Astrocyte of the cerebellum (primary cell): ENCODE results near the gene NRP1.

Experiments used
- DNase-seq: peaks from one replicate; pipeline ENCODE4 v3.0.0-alpha.2; 2011; ENCODE audit warnings: low read depth
- H3K4me3 ChIP-seq: 2 replicates; pipeline ENCODE4 v1.5.1; 2011; ENCODE audit warnings: mild to moderate bottlenecking, low read depth, low read length, moderate library complexity
- in situ Hi-C: cut with HindIII; loops from 2 replicates; pipeline ENCODE4 v1.10.0; 2017; ENCODE audit warnings: low sequenced_read_pairs
- TF ChIP-seq, protein P1 (sequence below): IDR thresholded peaks from 2 replicates; pipeline ENCODE4 v1.5.1; 2012; ENCODE audit warnings: low read length, low read depth, moderate library complexity, mild to moderate bottlenecking; ENCODE audit errors: missing control alignments

Gene NRP1

DNA sequence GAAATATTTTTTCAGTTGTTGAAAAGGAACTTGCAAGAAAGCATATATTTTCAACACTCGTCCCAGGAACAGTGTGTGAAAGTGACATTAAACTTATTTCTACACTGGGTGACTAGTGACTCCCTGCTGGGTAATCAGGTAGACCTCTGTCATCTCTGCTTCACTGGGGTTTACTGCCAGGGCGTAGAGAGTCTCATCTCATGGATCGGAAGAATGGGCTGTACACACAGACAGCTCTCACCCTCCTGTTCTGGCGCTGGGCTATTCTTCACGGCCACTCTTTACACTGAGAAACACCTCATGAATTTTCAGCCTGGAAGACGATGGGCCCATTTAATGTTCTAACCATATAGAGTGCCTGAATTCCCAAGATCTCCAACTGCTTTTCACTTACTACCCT, 36.4 kb downstream of the NRP1 start:
- no peak overlapping the region for H3K4me3 ChIP-seq
- in situ Hi-C loops: no loop called here
- TF ChIP-seq, protein P1, sequence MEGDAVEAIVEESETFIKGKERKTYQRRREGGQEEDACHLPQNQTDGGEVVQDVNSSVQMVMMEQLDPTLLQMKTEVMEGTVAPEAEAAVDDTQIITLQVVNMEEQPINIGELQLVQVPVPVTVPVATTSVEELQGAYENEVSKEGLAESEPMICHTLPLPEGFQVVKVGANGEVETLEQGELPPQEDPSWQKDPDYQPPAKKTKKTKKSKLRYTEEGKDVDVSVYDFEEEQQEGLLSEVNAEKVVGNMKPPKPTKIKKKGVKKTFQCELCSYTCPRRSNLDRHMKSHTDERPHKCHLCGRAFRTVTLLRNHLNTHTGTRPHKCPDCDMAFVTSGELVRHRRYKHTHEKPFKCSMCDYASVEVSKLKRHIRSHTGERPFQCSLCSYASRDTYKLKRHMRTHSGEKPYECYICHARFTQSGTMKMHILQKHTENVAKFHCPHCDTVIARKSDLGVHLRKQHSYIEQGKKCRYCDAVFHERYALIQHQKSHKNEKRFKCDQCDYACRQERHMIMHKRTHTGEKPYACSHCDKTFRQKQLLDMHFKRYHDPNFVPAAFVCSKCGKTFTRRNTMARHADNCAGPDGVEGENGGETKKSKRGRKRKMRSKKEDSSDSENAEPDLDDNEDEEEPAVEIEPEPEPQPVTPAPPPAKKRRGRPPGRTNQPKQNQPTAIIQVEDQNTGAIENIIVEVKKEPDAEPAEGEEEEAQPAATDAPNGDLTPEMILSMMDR: no peak
- DNase-seq: no peak

DNA sequence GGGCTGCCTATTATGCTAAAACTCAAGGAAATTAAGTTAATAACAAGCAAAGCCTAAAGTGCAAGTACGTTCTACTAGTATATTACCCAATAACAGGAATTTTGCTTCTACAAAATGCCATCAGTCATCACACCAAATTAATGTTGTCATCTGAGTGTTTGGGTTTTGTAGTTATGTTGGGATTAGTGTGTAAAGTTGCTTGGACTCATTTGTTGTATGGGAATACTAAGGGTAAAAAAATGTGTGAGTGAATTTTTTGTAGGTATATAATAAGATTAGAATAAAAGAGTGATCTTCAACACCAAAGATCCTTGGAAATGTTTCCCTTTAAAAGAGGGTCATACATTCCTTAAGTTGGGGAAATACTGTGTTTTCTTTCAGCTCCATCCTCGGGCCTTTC, 38.6 kb downstream of the NRP1 start:
- TF ChIP-seq, protein P1: no peak
- H3K4me3 ChIP-seq: no peak overlapping the region
- in situ Hi-C loops: no loop called here
- DNase-seq: no peak

DNA sequence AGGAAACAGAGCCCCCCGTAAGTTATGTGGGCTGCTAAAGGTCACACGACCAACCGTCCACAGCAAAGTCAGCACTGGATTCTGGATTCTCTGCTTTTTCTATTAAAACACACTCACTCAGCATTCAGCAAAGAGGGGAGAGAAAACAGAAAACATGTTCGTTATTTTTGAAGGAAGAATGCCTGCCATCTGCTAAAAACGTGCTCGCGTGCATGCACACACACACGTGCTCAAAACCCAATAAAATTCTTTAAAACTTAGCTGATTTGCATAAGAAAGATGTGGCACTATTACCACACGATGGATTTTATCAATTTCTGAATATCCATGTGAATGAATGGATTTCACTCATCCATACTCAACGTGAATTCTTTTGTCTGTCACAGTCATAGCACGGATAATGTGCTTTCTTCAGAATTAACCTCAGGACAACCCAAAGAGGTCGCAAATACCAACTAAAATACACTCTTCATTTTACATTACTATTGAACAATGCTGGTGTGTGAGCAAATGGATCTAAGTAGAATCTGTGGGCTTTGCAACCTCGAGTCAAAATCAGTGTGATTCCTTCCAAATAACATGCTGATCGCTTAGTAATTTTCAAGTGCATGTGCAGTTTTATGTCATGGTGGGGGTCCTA, 40.8 kb downstream of the NRP1 start:
- DNase-seq: no peak
- in situ Hi-C loops: no loop called here
- TF ChIP-seq, protein P1: no peak
- H3K4me3 ChIP-seq: no peak overlapping the region

DNA sequence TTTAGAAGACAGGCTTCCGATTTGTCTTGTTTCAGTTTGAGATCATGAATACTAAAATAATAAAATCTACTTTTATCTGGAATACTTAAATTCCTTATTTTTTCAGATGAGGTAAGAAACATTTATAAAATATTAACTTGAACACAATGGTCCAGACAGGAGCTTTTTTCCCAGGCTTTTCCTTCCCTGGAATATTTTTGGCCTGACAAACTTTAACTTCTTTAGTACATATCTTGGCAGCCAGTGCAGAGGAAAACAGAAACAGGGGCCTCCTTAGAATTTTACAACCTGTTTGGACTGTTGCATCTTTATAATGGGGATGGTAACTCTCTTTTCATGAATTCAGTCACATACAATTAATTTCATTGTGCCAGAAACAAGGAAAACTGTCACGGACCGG, 41.4 kb downstream of the NRP1 start:
- H3K4me3 ChIP-seq: no peak overlapping the region
- TF ChIP-seq, protein P1: no peak
- in situ Hi-C loops: no loop called here
- no peak for DNase-seq

DNA sequence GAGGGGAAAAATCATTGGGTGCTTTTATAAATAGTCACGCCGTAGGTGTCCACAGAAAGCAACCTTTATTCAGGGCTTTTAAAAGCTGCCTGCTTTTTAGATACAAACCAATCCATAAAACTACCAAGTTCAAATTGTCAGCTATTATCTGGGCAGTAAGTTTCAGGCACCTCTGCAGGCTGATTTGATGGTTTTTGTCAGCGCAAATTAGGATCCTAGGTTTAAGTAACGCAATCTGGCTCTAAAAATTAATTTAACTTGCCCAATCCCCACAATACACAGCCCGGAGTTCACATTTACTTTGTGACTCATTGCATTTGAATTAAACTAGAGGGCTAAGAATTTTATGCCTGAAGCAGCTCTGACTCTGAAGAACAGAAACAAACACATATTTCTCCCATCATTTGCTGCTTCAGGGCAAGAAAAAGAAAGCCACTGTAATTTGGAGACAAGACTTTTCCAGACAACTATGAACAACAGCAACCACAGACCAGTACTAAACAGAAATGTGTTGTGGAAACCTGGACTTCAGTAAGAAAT, 43.3 kb downstream of the NRP1 start:
- in situ Hi-C loops: no loop called here
- TF ChIP-seq, protein P1: no peak
- no peak overlapping the region for H3K4me3 ChIP-seq
- DNase-seq: peak; percentile 90

DNA sequence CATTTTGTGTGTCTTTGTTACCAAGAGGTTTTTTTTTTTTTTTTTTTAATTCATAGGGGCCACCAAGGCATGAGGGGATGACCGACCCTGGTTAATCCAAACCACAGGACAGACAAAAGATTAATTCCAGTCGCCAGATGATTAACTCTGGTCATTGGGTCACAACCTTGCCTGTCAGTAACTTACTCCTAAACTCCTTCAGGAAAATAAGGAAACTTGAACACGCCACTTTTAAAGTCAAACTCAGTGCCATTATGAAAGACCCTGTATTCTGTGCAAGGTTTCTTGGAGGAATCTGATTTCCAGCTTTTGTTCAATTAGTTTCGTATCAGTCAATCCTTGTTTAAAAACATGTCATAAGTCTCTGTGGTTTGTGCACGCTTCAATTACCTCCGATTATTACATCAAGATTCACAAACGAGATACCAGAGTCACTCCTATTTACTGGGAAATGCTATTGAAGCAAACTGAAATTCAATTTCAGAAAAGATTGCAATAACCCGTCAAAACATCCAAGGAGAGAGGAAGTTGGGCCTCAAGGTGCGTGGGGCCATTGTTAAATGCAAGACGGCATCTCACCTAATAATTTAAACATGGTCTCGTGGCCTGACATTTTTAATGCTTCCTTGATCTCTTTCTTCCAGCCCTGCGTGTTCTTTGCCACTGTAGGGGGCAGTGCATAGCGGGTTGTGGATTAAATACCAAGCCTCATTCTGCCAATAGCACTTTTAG, 44.0 kb downstream of the NRP1 start:
- TF ChIP-seq, protein P1: peak; percentile 31
- in situ Hi-C loops: no loop called here
- no peak for DNase-seq
- no peak overlapping the region for H3K4me3 ChIP-seq
